HepG2 (cell line): ENCODE data around the gene SPON1. TPM values are rescaled to one million over a fixed set of nuclear protein-coding genes. Genes with fewer than 3 reads are reported as not detected.
"Not testable (repeated sequence)": the region's sequence is repeated elsewhere in the genome, so short reads cannot be mapped to it uniquely, and the experiment has no call there.

Experiments
- ATAC-seq: fragments of 200-7000 bp; cut with Tn5 transposase; 3 replicates; pipeline ENCODE4 v1.9.1; 2020; ENCODE audit warnings: mild to moderate bottlenecking, moderate library complexity
- BruUV-seq: library from RNA; stranded (reverse); fragments of 400-500 nt; replicated peaks from 2 replicates; lab custom pipeline; 2021; lab: Mats Ljungman, UMichigan
- CTCF ChIA-PET: fragments of 300-600 bp; formaldehyde crosslinking; extraction: SDS; loops from one replicate; lab custom pipeline; 2021; ENCODE audit warnings: low total read pairs, inconsistent platforms, low intra/inter-chr PET ratio; lab: Yijun Ruan, JAX
- POLR2A ChIA-PET: fragments of 350-600 bp; sonication (Branson Sonifier 250); formaldehyde crosslinking; loops from one replicate; lab custom pipeline; 2020; ENCODE audit warnings: antibody characterized with exemption, inconsistent platforms; lab: Yijun Ruan, JAX
- DNase-seq: peaks from one replicate; pipeline ENCODE4 v3.0.0-alpha.2; 2015; ENCODE audit warnings: low spot score
- FAIRE-seq: peaks from 3 replicates; lab custom pipeline; 2011; peaks lifted over from hg19 to GRCh38; lab: Jason Lieb, UNC
- H2AFZ ChIP-seq: one replicate; pipeline ENCODE4 v1.6.1; 2011; ENCODE audit warnings: low read length, inconsistent platforms
- H3K27ac ChIP-seq: fragments of 300-600 bp; 3 replicates; pipeline ENCODE4 v1.8.0; 2011; ENCODE audit warnings: mixed run types, mild to moderate bottlenecking, mixed read lengths, low read length, inconsistent platforms; ENCODE audit not compliant: insufficient read depth; ENCODE audit errors: extremely low read length
- H3K27me3 ChIP-seq, 2 experiments: fragments of 200-600 bp in 1 of 2; 2 replicates in 1 of 2; 3 replicates in 1 of 2; pipeline versions ENCODE4 v1.6.0 to v1.8.0; 2011; ENCODE audit warnings: low read length in 2 of 2, mild to moderate bottlenecking in 2 of 2, moderate library complexity in 2 of 2, inconsistent platforms in 1 of 2; ENCODE audit not compliant: insufficient read depth in 2 of 2, control insufficient read depth in 1 of 2
- H3K36me3 ChIP-seq, 2 experiments: fragments of 200-600 bp in 1 of 2; replicated peaks in 1 of 2; 2 replicates in 1 of 2; 3 replicates in 1 of 2; pipeline versions ENCODE4 v1.5.1 to v1.8.0; 2011; ENCODE audit warnings: low read length in 2 of 2, inconsistent platforms in 1 of 2; ENCODE audit not compliant: insufficient read depth in 2 of 2, control insufficient read depth in 1 of 2
- H3K4me1 ChIP-seq: 2 replicates; pipeline ENCODE4 v1.5.1; 2012; ENCODE audit warnings: low read length, inconsistent platforms; ENCODE audit not compliant: insufficient read depth
- H3K4me2 ChIP-seq: 2 replicates; pipeline ENCODE4 v1.6.0; 2011; ENCODE audit warnings: low read depth, low read length, inconsistent platforms
- H3K4me3 ChIP-seq, 3 experiments: fragments of 200-600 bp in 1 of 3; sonication (generic), shearing (Covaris generic) in 1 of 3; replicated peaks in 1 of 3; 2 replicates each; pipeline ENCODE4 v1.5.1; 2011 to 2016; ENCODE audit warnings: low read length in 3 of 3, inconsistent platforms in 2 of 3, low read depth in 2 of 3, mild to moderate bottlenecking in 2 of 3, control low read depth in 1 of 3, mixed read lengths in 1 of 3; ENCODE audit not compliant: insufficient read depth in 1 of 3
- H3K79me2 ChIP-seq: one replicate; pipeline ENCODE4 v1.6.1; 2011; ENCODE audit warnings: low read length, inconsistent platforms; ENCODE audit not compliant: insufficient read depth
- H3K9ac ChIP-seq: 2 replicates; pipeline ENCODE4 v1.6.0; 2011; ENCODE audit warnings: mild to moderate bottlenecking, low read depth, low read length, inconsistent platforms; ENCODE audit not compliant: insufficient read depth
- H3K9me3 ChIP-seq: 2 replicates; pipeline ENCODE4 v1.5.1; 2012; ENCODE audit warnings: mild to moderate bottlenecking, low read length
- H4K20me1 ChIP-seq: 2 replicates; pipeline ENCODE4 v1.6.0; 2011; ENCODE audit warnings: inconsistent platforms, mild to moderate bottlenecking, low read length, moderate library complexity; ENCODE audit not compliant: insufficient read depth
- ATF2 ChIP-seq: sonication (generic); formaldehyde crosslinking; IDR thresholded peaks from 2 replicates; pipeline ENCODE4 v1.4.0; 2020; ENCODE audit warnings: missing genetic modification reagents
- CAMTA2 ChIP-seq: sonication (generic); formaldehyde crosslinking; IDR thresholded peaks from 2 replicates; pipeline ENCODE4 v1.4.0; 2020; ENCODE audit warnings: mild to moderate bottlenecking, missing genetic modification reagents, borderline replicate concordance
- FOXO4 ChIP-seq: sonication (generic); formaldehyde crosslinking; conservative IDR thresholded peaks from 2 replicates; pipeline ENCODE4 v1.8.1; 2023; ENCODE audit warnings: missing genetic modification reagents
- KDM1A ChIP-seq: IDR thresholded peaks from 2 replicates; pipeline ENCODE4 v1.6.1; 2016; ENCODE audit warnings: missing compliant biosample characterization
- KLF16 ChIP-seq, 2 experiments: sonication (generic) in 1 of 2; formaldehyde crosslinking in 1 of 2; IDR thresholded peaks; 2 replicates each; pipeline versions ENCODE4 v1.6.1 to v1.8.0; 2016 to 2023; ENCODE audit warnings: missing genetic modification reagents in 2 of 2, missing compliant biosample characterization in 1 of 2
- MED1 ChIP-seq: sonication (generic); formaldehyde crosslinking; IDR thresholded peaks from 2 replicates; pipeline ENCODE4 v1.4.0; 2020; ENCODE audit warnings: missing genetic modification reagents
- MEIS1 ChIP-seq: sonication (generic); formaldehyde crosslinking; IDR thresholded peaks from 2 replicates; pipeline ENCODE4 v1.9.0; 2021; ENCODE audit warnings: mild to moderate bottlenecking, missing genetic modification reagents, moderate library complexity, borderline replicate concordance
- NR2F2 ChIP-seq: IDR thresholded peaks from 2 replicates; pipeline ENCODE4 v1.6.1; 2012; ENCODE audit warnings: low read depth, inconsistent platforms, borderline replicate concordance
- PHF5A ChIP-seq: IDR thresholded peaks from one replicate; pipeline ENCODE4 v1.6.1; 2018; ENCODE audit warnings: low read depth, missing genetic modification reagents; ENCODE audit not compliant: unreplicated experiment
- RELA ChIP-seq: sonication (generic); formaldehyde crosslinking; IDR thresholded peaks from 2 replicates; pipeline ENCODE4 v1.4.0; 2020; ENCODE audit warnings: missing genetic modification reagents
- TARDBP ChIP-seq: sonication (generic); formaldehyde crosslinking; IDR thresholded peaks from 2 replicates; pipeline ENCODE4 v1.8.0; 2022; ENCODE audit warnings: mild to moderate bottlenecking, missing genetic modification reagents
- ZC3H4 ChIP-seq: sonication (generic); formaldehyde crosslinking; IDR thresholded peaks from 2 replicates; pipeline ENCODE4 v1.4.0; 2020; ENCODE audit warnings: missing genetic modification reagents, borderline replicate concordance
- WGBS: methylation state at CpG from one replicate; pipeline ENCODE4 v1.1.6; 2017; ENCODE audit warnings: low lambda C conversion rate; 5-methylcytosine and 5-hydroxymethylcytosine counted together
- in situ Hi-C: cut with HindIII; loops from 2 replicates; pipeline ENCODE4 v1.10.0; 2017; ENCODE audit warnings: low pct_unique_long_range_greater_than_20kb; ENCODE audit not compliant: extremely low pct_ligation_motif_present
- intact Hi-C: fragments of 100-400 bp; cut with micrococcal nuclease; formaldehyde crosslinking; loops from one replicate; pipeline ENCODE4 v1.10.0; 2022; ENCODE audit not compliant: unreplicated experiment
- polyA plus RNA-seq, 8 experiments: library from polyadenylated mRNA; depleted of rRNA in 3 of 8; stranded (reverse) in 7 of 8; unstranded in 1 of 8; fragments of >200 nt; fragmentation: Illumina TruSeq in 4 of 8; extraction: Trizol in 4 of 8; gene quantifications; 2 replicates each; pipeline versions ENCODE4 v1.2.1 to v1.2.3, GENCODE V29; 2011 to 2016; ENCODE audit warnings: low read depth in 4 of 8, missing spikeins in 1 of 8, mixed read lengths in 1 of 8; ENCODE audit not compliant: insufficient read depth in 1 of 8
- total RNA-seq, 5 experiments: library from RNA; depleted of rRNA; stranded (reverse); fragments of >200 nt; fragmentation: Illumina TruSeq; extraction: Trizol; gene quantifications; 2 replicates each; pipeline ENCODE4 v1.2.3, GENCODE V29; 2016; ENCODE audit warnings: low read depth in 1 of 5

SPON1 gene
- total and polyA plus RNA-seq, 2 of the 13 experiments (the other 11 are each of a cell fraction or from before 2014, with no cell fraction given) = not detected

- FAIRE-seq, H3K79me2 ChIP-seq, H3K27me3 ChIP-seq, in situ Hi-C loops, H3K36me3 ChIP-seq, intact Hi-C loops, POLR2A ChIA-PET, H3K9ac ChIP-seq, H3K4me2 ChIP-seq, DNase-seq, BruUV-seq, ATAC-seq, H2AFZ ChIP-seq, H3K4me3 ChIP-seq, H3K9me3 ChIP-seq, H3K4me1 ChIP-seq, H3K27ac ChIP-seq, CTCF ChIA-PET, H4K20me1 ChIP-seq: not testable (repeated sequence)
- 36% methylated on average over 7 of the region's 7 CpGs for WGBS
Measured at GRCh38 chr11:14173679-14174078, 211.2 kb downstream of the SPON1 start.

- H3K9ac ChIP-seq = no peak overlapping the region
- POLR2A ChIA-PET = no interaction called here
- H3K4me1 ChIP-seq = no peaks in the 10 kb centered on the region
- ATAC-seq (no peak), DNase-seq (no peak), FAIRE-seq (no peak)
- CTCF ChIA-PET = no interaction called here
- H3K36me3 ChIP-seq = no peaks in the 10 kb centered on the region
- WGBS = 1% methylated on average over 4 of the region's 4 CpGs
- in situ Hi-C loops (no loop called here), intact Hi-C loops (no loop called here)
- H3K4me2 ChIP-seq = no peak overlapping the region
- H3K79me2 ChIP-seq = no peaks in the 10 kb centered on the region
- H3K27me3 ChIP-seq = peaks cover 0 to 3% of the 10 kb centered on the region in 2 experiments; a peak in 1 of 5 replicates
- no peaks in the 10 kb centered on the region for H4K20me1 ChIP-seq
- H3K27ac ChIP-seq = no peak overlapping the region
- no TSS peak for BruUV-seq
- H2AFZ ChIP-seq = no peak overlapping the region
- no peak overlapping the region for H3K4me3 ChIP-seq
- no peaks in the 10 kb centered on the region for H3K9me3 ChIP-seq
- TF ChIP-seq KLF16 (CRISPR knock-in tag; IDR thresholded peaks at IDR 0.05) (no peak), FOXO4 (CRISPR knock-in tag) (no peak), TARDBP (CRISPR knock-in tag) (no peak), CAMTA2 (CRISPR knock-in tag) (no peak), KDM1A (CRISPR knock-in tag) (no peak), NR2F2 (no peak), MED1 (CRISPR knock-in tag) (no peak), ZC3H4 (CRISPR knock-in tag) (no peak), RELA (CRISPR knock-in tag) (no peak), PHF5A (CRISPR knock-in tag) (no peak), ATF2 (CRISPR knock-in tag) (no peak), MEIS1 (CRISPR knock-in tag) (no peak)
Measured at GRCh38 chr11:14179116-14179820, 216.7 kb downstream of the SPON1 start.
